Peyer's patch (tissue), 4 donors: ENCODE data around the gene ZNF714. TPM values are rescaled to one million over a fixed set of nuclear protein-coding genes. Genes with fewer than 3 reads are reported as not detected.

Source experiments
- DNase-seq, 3 donors: peaks; one replicate each; pipeline ENCODE4 v3.0.0-alpha.2; 2017 to 2019
- H3K27ac ChIP-seq, 4 donors: fragments of 200-600 bp; sonication (generic); one replicate each; pipeline ENCODE4 v1.5.1; 2016 to 2019
- H3K27me3 ChIP-seq, 2 donors: fragments of 200-600 bp; sonication (generic); one replicate each; pipeline ENCODE4 v1.5.1; 2019
- H3K36me3 ChIP-seq, 3 donors: fragments of 200-600 bp; sonication (generic); one replicate each; pipeline ENCODE4 v1.5.1; 2016 to 2019
- H3K4me1 ChIP-seq, 4 donors: fragments of 200-600 bp; sonication (generic); one replicate each; pipeline ENCODE4 v1.5.1; 2016 to 2019
- H3K4me3 ChIP-seq, 4 donors: fragments of 200-600 bp; sonication (generic); 1 replicate in 3 of 4; 2 replicates in 1 of 4; pipeline ENCODE4 v1.5.1; 2016 to 2019; ENCODE audit warnings: mild to moderate bottlenecking in 1 of 4
- H3K9me3 ChIP-seq, 4 donors: fragments of 200-600 bp; sonication (generic); one replicate each; pipeline ENCODE4 v1.5.1; 2016 to 2019; ENCODE audit warnings: mild to moderate bottlenecking in 1 of 4
- POLR2A ChIP-seq, 2 donors: fragments of 450-650 bp; IDR thresholded peaks; one replicate each; pipeline ENCODE4 v1.5.1; 2017; ENCODE audit warnings: antibody characterized with exemption in 2 of 2, mild to moderate bottlenecking in 2 of 2, moderate library complexity in 2 of 2
- total RNA-seq, 4 donors: library from RNA; depleted of rRNA; stranded (reverse); fragments of >200 nt; gene quantifications; one replicate each; pipeline ENCODE4 v1.1.0, GENCODE V29; 2016
- TF ChIP-seq, protein P1 (sequence below), 6 experiments: fragments of 450-650 bp in 4 of 6; fragments of 200-600 bp in 2 of 6; sonication (generic) in 1 of 6; IDR thresholded peaks; one replicate each; pipeline ENCODE4 v1.5.1; 2017 to 2019; ENCODE audit warnings: antibody characterized with exemption in 6 of 6, mild to moderate bottlenecking in 3 of 6, moderate library complexity in 1 of 6

Gene ZNF714
- total RNA-seq, 4 donors from 2014 or later: 7.8 to 16.5 (median 11.4) TPM

DNA sequence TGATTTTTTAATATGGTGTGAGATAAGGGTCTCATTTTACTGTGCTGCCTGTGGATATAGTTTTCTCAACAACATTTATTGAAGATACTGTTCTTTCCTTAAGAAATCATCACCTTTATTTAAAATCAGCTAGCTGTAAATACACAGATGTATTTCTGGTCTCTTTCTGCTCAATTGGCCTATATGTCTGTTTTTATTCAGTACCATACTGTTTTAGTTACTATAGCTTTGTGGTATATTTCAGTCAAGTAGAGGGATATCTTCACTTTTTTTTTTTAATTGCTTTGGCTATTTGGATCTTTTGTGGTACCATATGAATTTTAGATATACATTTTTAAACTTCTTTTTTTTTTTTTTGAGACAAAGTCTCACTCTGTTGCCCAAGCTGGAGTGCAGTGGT lies 16.7 kb upstream of the ZNF714 start:
- H3K27me3 ChIP-seq: no peaks in the 10 kb centered on the region
- H3K4me1 ChIP-seq: no peaks in the 10 kb centered on the region
- peaks cover 0 to 2% (median 0%) of the 10 kb centered on the region in 3 donors for H3K36me3 ChIP-seq
- peaks cover 0 to 5% (median 0%) of the 10 kb centered on the region in 4 donors for H3K9me3 ChIP-seq
- H3K4me3 ChIP-seq: no peak overlapping the region
- TF ChIP-seq, protein P1, sequence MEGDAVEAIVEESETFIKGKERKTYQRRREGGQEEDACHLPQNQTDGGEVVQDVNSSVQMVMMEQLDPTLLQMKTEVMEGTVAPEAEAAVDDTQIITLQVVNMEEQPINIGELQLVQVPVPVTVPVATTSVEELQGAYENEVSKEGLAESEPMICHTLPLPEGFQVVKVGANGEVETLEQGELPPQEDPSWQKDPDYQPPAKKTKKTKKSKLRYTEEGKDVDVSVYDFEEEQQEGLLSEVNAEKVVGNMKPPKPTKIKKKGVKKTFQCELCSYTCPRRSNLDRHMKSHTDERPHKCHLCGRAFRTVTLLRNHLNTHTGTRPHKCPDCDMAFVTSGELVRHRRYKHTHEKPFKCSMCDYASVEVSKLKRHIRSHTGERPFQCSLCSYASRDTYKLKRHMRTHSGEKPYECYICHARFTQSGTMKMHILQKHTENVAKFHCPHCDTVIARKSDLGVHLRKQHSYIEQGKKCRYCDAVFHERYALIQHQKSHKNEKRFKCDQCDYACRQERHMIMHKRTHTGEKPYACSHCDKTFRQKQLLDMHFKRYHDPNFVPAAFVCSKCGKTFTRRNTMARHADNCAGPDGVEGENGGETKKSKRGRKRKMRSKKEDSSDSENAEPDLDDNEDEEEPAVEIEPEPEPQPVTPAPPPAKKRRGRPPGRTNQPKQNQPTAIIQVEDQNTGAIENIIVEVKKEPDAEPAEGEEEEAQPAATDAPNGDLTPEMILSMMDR (IDR thresholded peaks at IDR 0.05): no peak
- TF ChIP-seq POLR2A (IDR thresholded peaks at IDR 0.05): no peak
- no peak overlapping the region for H3K27ac ChIP-seq
- no peak for DNase-seq

DNA sequence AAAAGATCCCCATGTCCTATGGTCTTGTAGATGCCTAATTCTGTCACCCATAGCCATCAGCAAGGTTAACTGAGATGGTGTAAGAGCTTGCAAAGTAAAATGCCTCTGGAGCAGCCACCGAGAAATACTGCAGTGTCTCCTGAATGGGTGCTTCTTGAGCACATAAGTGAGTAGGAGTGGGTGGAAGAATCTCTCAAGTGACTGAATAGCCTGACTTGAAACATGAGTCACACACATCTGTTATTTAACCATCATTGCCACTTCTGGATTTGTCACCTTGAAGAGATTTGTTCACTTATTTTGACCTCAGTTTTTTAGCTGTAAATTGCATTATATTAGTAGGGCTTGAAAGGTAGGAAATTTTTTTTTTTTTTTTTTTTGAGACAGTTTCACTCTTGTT lies 2.3 kb downstream of the ZNF714 start:
- Histone ChIP-seq H3K27me3 (no peaks in the 10 kb centered on the region), H3K9me3 (no peaks in the 10 kb centered on the region), H3K4me1 (no peaks in the 10 kb centered on the region), H3K36me3 (peaks cover 0 to 5% (median 0%) of the 10 kb centered on the region in 3 donors), H3K27ac (no peak overlapping the region), H3K4me3 (no peak overlapping the region)
- no peak for TF ChIP-seq POLR2A (IDR thresholded peaks at IDR 0.05)
- TF ChIP-seq, protein P1 (IDR thresholded peaks at IDR 0.05): no peak
- DNase-seq: no peak

DNA sequence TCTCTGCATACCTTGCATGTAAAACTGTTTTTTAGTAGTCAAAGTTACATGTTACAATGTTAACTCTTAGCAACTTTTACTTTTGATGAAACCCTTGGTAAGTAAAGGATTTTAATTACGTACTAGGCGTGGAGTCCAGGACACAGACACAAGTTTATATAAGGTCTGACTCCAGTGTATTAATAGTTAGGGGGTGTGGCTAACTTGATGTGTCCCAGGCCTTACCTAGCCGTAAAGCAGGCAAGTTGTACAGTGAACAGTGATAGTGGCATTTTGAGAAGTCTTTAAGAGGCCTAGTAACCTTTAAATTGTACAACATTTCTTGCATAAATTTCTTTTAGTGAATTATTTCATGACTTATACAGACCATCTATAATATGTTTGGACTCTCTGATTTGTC lies 5.9 kb downstream of the ZNF714 start:
- no peaks in the 10 kb centered on the region for H3K27me3 ChIP-seq
- no peak for DNase-seq
- H3K27ac ChIP-seq: no peak overlapping the region
- no peaks in the 10 kb centered on the region for H3K9me3 ChIP-seq
- no peak for TF ChIP-seq POLR2A (IDR thresholded peaks at IDR 0.05)
- TF ChIP-seq, protein P1 (IDR thresholded peaks at IDR 0.05): no peak
- H3K4me3 ChIP-seq: no peak overlapping the region
- no peaks in the 10 kb centered on the region for H3K4me1 ChIP-seq
- H3K36me3 ChIP-seq: peaks cover 0 to 5% (median 0%) of the 10 kb centered on the region in 3 donors

DNA sequence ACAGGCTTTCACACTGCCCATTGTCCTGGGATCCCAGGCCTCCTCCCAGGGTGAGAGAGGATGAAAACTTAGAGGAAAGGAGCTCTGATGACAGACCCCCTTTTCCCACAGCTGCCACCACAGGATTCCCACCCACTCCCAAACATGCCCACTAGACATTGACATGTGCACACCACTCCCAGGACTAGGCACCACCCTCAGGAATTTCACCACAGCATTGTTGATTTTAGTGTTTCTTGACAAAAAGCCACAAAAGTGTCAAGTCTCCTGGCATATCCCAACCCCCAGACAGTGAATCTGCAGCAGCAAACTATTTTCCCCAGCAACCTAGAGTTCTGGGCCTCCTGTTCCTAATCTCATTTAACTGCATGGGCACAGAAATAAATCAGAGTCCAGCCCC lies 10.1 kb downstream of the ZNF714 start:
- TF ChIP-seq POLR2A (IDR thresholded peaks at IDR 0.05): no peak
- TF ChIP-seq, protein P1 (IDR thresholded peaks at IDR 0.05): no peak
- no peaks in the 10 kb centered on the region for H3K4me1 ChIP-seq
- no peaks in the 10 kb centered on the region for H3K27me3 ChIP-seq
- no peak overlapping the region for H3K4me3 ChIP-seq
- H3K36me3 ChIP-seq: peaks cover 0 to 6% (median 0%) of the 10 kb centered on the region in 3 donors
- no peak for DNase-seq
- no peaks in the 10 kb centered on the region for H3K9me3 ChIP-seq
- H3K27ac ChIP-seq: no peak overlapping the region

DNA sequence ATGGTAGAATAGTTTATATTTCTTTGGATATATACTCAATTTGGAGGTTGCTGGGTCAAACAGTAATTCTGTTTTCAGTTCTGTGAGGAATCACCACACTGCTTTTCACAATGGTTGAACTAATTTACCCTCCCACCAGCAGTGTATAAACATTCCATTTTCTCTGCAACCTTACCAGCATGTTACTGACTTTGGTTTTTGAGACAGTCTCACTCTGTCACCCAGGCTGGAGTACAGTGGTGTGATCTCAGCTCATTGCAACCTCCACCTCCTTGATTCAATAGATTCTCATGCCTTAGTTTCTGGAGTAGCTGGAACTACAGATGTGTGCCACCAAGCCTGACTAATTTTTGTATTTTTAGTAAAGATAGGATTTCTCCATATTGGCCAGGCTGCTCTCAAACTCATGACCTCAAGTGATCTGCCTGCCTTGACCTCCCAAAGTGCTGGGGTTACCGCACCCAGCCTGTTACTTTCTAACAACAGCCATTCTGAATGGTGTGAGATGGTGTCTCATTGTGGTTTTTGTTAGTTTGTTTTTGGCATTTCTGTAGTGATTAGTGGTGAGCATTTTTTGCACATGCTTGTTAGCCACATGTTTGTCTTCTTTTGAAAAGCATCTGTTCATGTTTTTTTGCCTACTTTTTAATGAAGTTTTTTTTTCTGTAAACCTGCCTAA lies 12.5 kb downstream of the ZNF714 start:
- peaks cover 0 to 16% (median 0%) of the 10 kb centered on the region in 3 donors for H3K36me3 ChIP-seq
- no peak overlapping the region for H3K27ac ChIP-seq

More for the DNA sequence above, 12.5 kb downstream of the ZNF714 start:
- TF ChIP-seq, protein P1 (IDR thresholded peaks at IDR 0.05): no peak
- no peak for TF ChIP-seq POLR2A (IDR thresholded peaks at IDR 0.05)
- Histone ChIP-seq H3K4me1 (no peaks in the 10 kb centered on the region), H3K4me3 (no peak overlapping the region), H3K27me3 (no peaks in the 10 kb centered on the region), H3K9me3 (no peaks in the 10 kb centered on the region)
- no peak for DNase-seq
